Pancreas (tissue), 10 donors: Measurements from ENCODE around the gene RPP38. TPM values are rescaled to one million over a fixed set of nuclear protein-coding genes. Genes with fewer than 3 reads are reported as not detected.

Source experiments
- ATAC-seq, 4 donors: fragments of 200-7000 bp; cut with Tn5 transposase; one replicate each; pipeline versions ENCODE4 v1.8.0 to v1.9.1; 2020; ENCODE audit warnings: mild to moderate bottlenecking in 4 of 4, moderate library complexity in 4 of 4
- DNase-seq, 6 donors: peaks; one replicate each; pipeline ENCODE4 v3.0.0-alpha.2; 2020
- FAIRE-seq: peaks from 2 replicates; lab custom pipeline; 2012; peaks lifted over from hg19 to GRCh38; lab: Jason Lieb, UNC
- H3K27ac ChIP-seq, 4 donors: fragments of 200-600 bp; sonication (generic); 1 replicate in 3 of 4; 2 replicates in 1 of 4; pipeline versions ENCODE4 v1.5.0 to v1.8.0; 2020
- H3K27me3 ChIP-seq, 4 donors: fragments of 200-600 bp; one replicate each; pipeline ENCODE4 v1.8.0; 2021
- H3K36me3 ChIP-seq, 3 donors: fragments of 200-600 bp; sonication (generic) in 1 of 3; one replicate each; pipeline versions ENCODE4 v1.5.0 to v1.8.0; 2020 to 2021
- H3K4me1 ChIP-seq, 3 donors: fragments of 200-600 bp; one replicate each; pipeline ENCODE4 v1.8.0; 2021
- H3K4me3 ChIP-seq, 4 donors: fragments of 200-600 bp; sonication (generic) in 2 of 4; one replicate each; pipeline versions ENCODE4 v1.5.0 to v1.8.0; 2020 to 2021
- H3K9me3 ChIP-seq, 4 donors: fragments of 200-600 bp; one replicate each; pipeline ENCODE4 v1.8.0; 2021
- CTCF ChIP-seq, 4 donors: fragments of 200-600 bp; sonication (generic) in 3 of 4; IDR thresholded peaks; one replicate each; pipeline versions ENCODE4 v1.5.0 to v1.8.0; 2021; ENCODE audit warnings: antibody characterized with exemption in 4 of 4
- WGBS, 2 donors: extraction: QIAGEN DNeasy Blood & Tissue Kit; methylation state at CpG; one replicate each; pipeline ENCODE4 v1.1.7; 2013; 5-methylcytosine and 5-hydroxymethylcytosine counted together
- intact Hi-C, 3 donors: fragments of 100-400 bp; cut with DNase I; formaldehyde crosslinking; loops; one replicate each; pipeline versions ENCODE4 v1.11.1 to v1.14.2; 2022
- polyA plus RNA-seq, 2 donors: library from polyadenylated mRNA; stranded (reverse); fragments of 200-250 nt; gene quantifications; one replicate each; pipeline ENCODE4 v1.2.3, GENCODE V29; 2013
- total RNA-seq, 6 donors: library from RNA; stranded (reverse); fragmentation: NEBNext Ultra II Directional in 4 of 6; extraction: Animal tissue kit (Norgen Biotek cat#: 25700) in 4 of 6; gene quantifications; one replicate each; pipeline versions ENCODE4 v1.2.1 to v1.2.4, GENCODE V29; 2021 to 2023
- donor health status: healthy with polysubstance abuse.
- donor health status: DM: no; HTN: no; CAD: no; lungs with moderate emphysema.
- donor health status: DM: no; HTN: no; CAD: no.
- donor health status: control.
- donor health status: control.
- donor health status: Bipolar disorder and iron deficiency.
- donor health status: DM: yes; HTN: yes; CAD: no.
- donor health status: DM: no; HTN: no; CAD: no.
- donor health status: DM: no; HTN: no; CAD: no.
- donor health status: DM: yes; HTN: yes; CAD: no.

RPP38 gene
- total and polyA plus RNA-seq, 8 donors: 4.0 to 14.9 (median 6.9) TPM

- Histone ChIP-seq H3K27me3 (no peaks in the 10 kb centered on the region), H3K27ac (no peak overlapping the region), H3K36me3 (no peaks in the 10 kb centered on the region), H3K4me3 (no peak overlapping the region), H3K9me3 (no peaks in the 10 kb centered on the region), H3K4me1 (no peaks in the 10 kb centered on the region)
- ATAC-seq (no peak), DNase-seq (no peak), FAIRE-seq (no peak)
- intact Hi-C loops: no loop called here
- WGBS, 2 donors: 78 to 84% methylated on average over 4 of the region's 4 CpGs
- no peak for TF ChIP-seq CTCF (IDR thresholded peaks at IDR 0.05)
Measured at GRCh38 chr10:15059914-15060313, 37.2 kb upstream of the RPP38 start.

- H3K9me3 ChIP-seq: no peaks in the 10 kb centered on the region
- DNase-seq (no peak), FAIRE-seq (no peak), ATAC-seq (no peak)
- TF ChIP-seq CTCF (IDR thresholded peaks at IDR 0.05): no peak
- 68 to 77% methylated on average over 2 of the region's 2 CpGs for WGBS, 2 donors
- H3K4me3 ChIP-seq: no peak overlapping the region
- H3K36me3 ChIP-seq: no peaks in the 10 kb centered on the region
- H3K4me1 ChIP-seq: no peaks in the 10 kb centered on the region
- H3K27me3 ChIP-seq: no peaks in the 10 kb centered on the region
- H3K27ac ChIP-seq: no peak overlapping the region
- intact Hi-C loops: no loop called here
Measured at GRCh38 chr10:15060638-15061037, 36.5 kb upstream of the RPP38 start.

- no peak for ATAC-seq
- H3K27me3 ChIP-seq: no peaks in the 10 kb centered on the region
- no peaks in the 10 kb centered on the region for H3K4me1 ChIP-seq
- DNase-seq: no peak
- no peak for TF ChIP-seq CTCF (IDR thresholded peaks at IDR 0.05)
- H3K27ac ChIP-seq: no peak overlapping the region
- no peak for FAIRE-seq
- intact Hi-C loops: no loop called here
- H3K9me3 ChIP-seq: no peaks in the 10 kb centered on the region
- no peaks in the 10 kb centered on the region for H3K36me3 ChIP-seq
- 75 to 88% methylated on average over 5 of the region's 5 CpGs for WGBS, 2 donors
- H3K4me3 ChIP-seq: no peak overlapping the region
Measured at GRCh38 chr10:15067154-15067553, 30.0 kb upstream of the RPP38 start.

- FAIRE-seq: no peak
- TF ChIP-seq CTCF (IDR thresholded peaks at IDR 0.05): no peak
- intact Hi-C loops: no loop called here
Measured at GRCh38 chr10:15068802-15069201, 28.4 kb upstream of the RPP38 start.

GRCh38 chr10:15069230-15069629 is 27.9 kb upstream of the RPP38 start:
- no peaks in the 10 kb centered on the region for H3K36me3 ChIP-seq
- H3K9me3 ChIP-seq: no peaks in the 10 kb centered on the region
- H3K27me3 ChIP-seq: no peaks in the 10 kb centered on the region
- no peak for DNase-seq
- intact Hi-C loops: no loop called here
- H3K4me3 ChIP-seq: no peak overlapping the region
- no peak for TF ChIP-seq CTCF (IDR thresholded peaks at IDR 0.05)
- no peak overlapping the region for H3K27ac ChIP-seq
- WGBS, 2 donors: 69 to 81% methylated on average over 4 of the region's 4 CpGs
- no peak for FAIRE-seq
- ATAC-seq: no peak
- H3K4me1 ChIP-seq: no peaks in the 10 kb centered on the region

More at GRCh38 chr10:15068802-15069201, 28.4 kb upstream of the RPP38 start:
- Histone ChIP-seq H3K4me1 (no peaks in the 10 kb centered on the region), H3K9me3 (no peaks in the 10 kb centered on the region), H3K4me3 (no peak overlapping the region), H3K36me3 (no peaks in the 10 kb centered on the region), H3K27ac (no peak overlapping the region), H3K27me3 (no peaks in the 10 kb centered on the region)
- no peak for ATAC-seq
- WGBS, 2 donors: 83 to 87% methylated on average over 3 of the region's 3 CpGs
- DNase-seq: no peak
